DMS114 treated with DMSO at 0.1 percent for 48 hours (cell line): ENCODE data around the gene VIPR2.

Experiments used
- DNase-seq: peaks from one replicate; lab custom pipeline; 2025; ENCODE audit not compliant: unreplicated experiment; lab: John Stamatoyannopoulos, UW

VIPR2 gene

DNA sequence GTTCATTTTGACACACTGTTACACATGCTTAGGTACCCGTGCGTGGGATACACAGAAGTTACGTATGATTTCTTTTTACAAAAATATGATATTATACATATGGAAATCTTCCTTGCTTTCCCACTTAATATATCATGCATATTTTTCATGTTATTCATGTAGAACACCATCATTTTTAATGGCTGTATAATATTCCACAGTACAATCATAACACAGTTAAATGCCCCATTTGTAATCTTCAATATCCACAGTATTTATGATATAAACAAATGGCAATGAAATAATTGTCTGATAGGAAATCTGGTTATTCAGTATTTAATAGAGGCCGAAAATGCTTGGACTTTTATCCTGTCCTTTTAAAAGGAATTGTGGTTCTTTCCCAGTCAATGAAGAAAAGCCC, 23.2 kb downstream of the VIPR2 start:
- no peak for DNase-seq

DNA sequence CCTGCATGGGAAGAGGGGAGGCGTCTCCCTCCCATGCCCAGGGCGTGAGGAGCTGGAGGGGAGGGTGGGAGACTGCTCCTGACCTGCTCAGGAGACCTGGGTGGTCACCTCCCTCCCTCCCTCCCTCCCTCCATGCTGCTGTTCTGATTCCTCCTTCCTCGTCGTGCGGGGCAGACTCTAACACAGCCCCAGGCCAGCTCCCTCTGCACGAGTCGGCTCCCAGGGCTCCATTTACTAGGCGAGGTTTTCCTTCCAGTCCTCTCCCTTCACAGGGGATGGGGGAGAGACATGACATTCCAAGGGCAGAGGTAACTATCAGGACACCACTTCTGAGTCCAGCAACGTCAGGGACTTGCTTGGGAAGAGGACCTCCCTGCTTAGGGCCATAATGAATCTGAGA, 23.6 kb downstream of the VIPR2 start:
- DNase-seq, result no peak

DNA sequence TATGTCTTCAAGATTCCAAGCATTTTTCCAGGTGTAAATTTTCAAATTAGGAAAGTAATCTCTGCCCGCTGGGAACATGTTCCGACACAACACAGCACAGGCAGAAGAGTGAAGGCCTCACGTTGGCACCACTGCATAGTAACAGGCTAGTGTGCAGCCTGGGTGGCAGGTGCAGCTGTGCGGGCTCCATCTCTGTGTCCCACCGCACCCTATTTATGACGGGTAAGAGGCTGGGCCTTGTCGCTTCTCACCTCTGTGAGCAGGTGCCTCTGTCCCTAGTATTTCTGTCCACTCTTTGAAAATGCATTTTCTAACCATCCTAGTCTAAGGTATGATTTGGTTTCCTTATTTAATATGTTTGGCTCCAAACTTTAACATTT, 24.1 kb downstream of the VIPR2 start:
- no peak for DNase-seq

DNA sequence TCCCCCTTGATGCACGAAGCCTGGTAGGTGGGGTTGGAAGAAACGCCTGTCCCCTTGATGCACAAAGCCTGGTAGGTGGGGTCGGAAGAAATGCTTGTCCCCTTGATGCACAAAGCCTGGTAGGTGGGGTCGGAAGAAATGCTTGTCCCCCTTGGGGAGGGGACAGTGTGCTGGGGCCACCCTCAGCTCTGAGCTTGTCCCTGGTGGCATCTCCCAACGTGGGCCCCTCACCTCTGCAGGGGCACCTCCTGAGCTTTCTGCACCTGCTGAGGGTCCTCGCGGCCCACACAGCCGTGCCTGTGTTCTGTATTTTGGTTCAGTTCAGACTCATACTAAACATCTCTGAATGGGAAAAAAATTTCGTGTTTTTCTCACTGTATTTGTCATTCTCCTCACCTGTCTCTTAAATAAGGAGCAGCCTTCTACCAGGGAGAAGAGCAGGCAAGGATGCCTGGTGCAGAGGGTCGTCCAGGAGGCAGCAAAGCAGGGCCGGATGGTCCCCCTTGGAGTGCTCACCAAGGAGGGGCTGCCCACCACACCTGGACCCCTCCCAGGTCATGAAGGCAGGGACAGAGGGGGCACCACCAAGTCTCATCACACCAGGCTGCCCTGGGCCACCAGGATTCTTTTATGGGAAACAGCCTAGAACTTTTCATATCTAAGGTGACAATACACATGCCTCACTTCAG, 24.7 kb downstream of the VIPR2 start:
- no peak for DNase-seq

DNA sequence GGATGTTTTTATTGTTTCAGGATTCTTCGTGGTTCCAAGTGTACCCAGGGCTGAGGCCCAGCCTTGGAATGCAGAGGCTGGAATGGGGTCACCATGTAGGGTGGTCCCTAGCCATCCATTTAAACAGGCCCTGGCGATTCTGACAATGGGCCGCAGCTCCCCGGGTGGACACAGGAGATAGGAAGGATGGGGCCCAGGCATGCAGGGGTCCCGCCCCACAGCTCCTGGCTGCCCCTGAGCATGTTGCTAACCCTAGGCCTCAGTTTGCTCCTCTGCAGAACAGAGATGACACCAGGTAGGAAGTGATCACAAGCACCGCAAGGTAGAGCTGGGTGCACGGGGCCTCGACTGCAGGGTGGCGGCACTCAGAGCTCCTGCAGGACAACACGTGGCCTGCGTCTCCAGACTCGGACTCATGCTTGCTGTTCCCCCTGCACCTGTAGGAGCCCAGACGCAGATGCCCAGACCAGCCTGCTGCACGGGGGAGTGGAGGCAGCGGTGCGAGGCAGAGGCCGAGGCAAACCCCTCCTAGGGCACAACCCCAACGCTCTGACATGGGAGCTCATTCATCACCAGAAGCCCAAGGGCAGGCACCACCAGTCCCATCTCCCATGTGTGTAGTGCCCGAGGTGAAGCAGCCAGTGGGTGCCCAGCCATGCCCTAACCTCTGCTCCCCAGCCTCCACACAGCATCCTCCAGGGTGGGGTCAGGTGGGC, 25.5 kb downstream of the VIPR2 start:
- DNase-seq, result no peak

DNA sequence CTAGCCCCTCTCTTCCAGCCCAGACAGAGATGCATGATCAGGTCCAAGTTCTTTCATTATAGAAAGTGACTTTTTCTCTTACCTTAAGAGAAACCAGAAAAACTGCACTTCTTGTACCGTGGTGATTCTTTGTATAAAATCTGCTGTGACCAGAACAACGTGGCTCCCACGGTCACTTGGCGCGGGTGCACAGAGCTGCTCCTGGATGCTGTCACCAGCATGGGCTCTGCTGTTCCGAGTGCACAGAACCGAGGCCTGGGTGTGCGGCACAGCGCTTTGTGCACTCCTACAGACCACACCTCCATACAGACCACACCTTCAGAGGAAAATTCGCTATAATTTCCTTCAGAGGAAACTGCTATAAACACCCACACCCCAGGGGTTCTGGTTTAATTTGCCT, 26.0 kb downstream of the VIPR2 start:
- DNase-seq, result no peak

DNA sequence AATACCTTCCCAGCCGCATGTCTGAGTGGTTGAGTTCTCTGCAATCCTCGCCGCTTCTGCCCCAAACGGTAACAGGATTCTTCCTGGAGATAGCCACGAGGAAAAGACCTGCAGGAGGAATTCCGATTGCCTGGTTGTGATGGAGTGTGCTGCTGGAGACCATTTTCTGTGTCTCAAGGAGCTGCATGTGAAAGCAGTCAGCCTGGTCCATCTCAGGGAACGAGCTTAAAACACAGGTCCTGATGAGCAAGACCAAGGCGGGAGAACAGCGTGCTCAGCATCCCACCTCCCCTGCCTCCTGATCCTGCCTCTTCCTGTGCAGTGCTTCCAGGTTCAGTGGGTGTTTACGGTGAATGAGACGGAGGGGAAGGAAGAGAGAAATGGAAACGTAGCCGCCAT, 26.5 kb downstream of the VIPR2 start:
- DNase-seq, result no peak

DNA sequence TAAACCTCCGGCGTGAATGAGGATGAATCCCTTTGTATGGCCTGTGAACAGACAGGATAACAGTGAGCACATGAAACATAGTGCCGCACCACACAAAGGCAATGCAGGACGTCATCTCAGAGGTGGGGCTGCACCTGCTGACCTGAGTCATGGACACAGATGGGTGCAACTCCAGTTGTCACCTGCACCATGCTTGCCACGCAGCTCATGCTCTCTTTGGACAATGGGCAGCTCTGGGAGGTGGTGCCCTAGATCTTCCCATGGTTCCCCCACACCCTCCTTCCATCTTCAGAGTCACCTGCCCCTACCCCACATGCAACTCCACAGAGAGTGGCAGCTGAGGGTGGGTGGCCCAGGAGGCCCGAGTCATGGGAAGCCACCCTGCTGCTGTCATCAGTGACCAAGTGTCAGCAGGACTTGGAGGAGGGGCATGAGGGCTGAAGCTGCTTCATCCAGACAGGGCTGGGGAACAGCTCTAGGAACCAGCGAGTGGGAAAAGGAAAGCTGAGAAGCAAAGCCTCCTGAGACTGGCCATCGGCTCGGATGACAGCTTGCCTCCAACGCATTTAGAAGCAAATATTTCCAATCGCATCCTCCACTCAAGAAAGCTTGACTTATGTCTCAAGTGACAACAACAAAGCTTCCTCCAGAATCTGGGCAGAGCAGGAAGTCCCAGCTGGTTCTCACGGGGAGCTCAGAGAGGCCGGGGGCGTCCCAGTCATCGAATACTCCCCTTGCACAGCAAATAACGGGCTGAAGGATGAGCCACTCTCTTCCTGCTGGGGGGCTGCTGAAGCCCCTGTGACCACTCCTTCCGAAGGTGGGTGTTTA, 27.1 kb downstream of the VIPR2 start:
- no peak for DNase-seq

DNA sequence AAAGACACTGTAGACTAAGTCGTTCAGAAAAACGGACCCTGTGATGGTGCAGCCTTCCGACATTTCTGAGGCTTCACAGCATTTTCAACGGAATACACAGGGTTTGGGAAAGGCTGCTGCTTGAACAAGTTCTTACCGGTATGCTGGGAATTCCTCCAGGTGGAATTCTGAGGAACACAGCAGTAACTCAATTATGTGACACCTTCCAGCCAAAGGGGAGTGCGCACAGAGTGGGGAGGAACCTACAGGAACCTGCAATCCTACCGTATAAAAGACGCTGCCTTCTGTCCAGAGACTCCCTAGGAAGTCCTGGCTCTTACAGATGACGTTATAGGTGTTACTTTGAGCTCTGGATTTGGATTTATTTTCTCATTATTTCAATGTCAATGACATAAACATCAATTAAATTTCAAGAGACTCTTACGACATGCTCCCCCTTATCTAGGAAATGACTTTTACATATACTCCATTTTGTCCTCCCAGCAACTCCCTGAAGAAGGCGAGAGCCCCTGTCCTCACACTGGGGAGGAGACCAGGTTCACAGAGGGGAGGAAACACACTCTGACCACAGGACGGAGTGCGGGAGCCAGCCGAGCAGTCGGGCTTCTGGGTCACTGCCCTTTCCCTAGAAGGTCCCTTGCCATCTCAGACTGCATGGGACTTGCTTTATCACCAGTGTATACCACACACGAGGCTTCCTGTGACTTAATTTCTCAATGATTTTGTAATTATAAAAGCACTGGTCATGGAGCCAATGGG, 27.9 kb downstream of the VIPR2 start:
- no peak for DNase-seq

DNA sequence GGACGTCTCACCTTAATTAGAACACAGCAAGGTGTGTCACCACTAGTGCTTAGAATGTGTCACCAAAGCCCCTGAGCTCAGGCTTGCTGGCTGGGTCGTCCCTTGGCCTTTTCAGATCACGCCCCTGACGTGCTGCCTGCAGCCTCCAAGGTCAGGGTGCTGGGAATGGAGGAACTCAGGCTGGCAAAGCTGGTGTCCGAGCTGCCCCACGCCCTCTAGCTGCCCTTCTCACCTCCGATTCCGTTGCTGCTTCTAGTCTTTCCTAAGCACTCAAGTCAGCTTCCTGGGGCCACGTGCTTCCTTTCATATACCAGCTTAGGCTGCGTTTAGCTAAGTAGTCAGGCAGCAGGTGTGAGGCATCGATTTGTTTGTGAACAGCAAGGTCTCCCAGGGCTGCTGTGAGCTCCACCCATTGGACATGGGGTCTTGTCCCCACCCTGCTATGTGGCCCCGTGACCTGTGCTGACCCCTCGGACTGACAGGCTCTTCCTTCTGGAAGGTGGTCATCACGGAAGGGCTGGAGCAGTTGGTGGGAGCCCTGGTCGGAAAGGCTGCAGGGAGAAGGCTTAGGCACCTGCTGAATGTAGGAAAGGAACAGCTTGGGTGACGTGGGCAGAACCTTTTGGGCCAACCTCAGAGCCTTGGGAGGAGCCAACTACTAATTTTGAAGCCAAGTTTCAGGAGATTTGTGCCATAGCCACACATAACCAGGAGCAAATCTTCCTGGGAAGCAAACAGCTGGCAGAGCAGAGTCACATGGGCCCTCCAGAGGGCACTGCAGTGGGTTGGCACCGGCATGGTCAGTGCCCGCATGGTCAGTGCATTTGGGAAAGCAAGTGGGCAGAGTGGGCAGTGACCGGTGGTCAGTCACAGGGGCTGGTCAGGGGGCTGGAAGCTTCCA, 28.8 kb downstream of the VIPR2 start:
- no peak for DNase-seq

DNA sequence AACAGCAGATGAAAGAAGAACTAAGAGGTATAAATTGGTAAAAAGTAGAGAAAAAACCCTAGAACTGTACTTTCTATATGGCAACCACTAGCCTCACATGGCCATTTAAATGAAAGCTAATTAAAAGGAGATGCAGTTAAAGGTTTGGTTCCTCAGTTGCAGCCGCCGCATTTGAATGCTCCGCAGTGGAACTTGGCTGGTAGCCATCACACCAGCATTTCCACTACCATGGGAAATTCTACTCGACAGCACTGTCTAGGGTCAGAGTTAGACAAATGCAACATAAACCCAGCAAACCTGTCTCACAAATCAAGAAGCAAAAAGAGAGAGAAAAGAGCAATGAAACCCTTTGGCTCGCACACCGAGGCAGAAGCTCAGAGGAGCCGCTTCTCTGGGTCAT, 29.7 kb downstream of the VIPR2 start:
- DNase-seq, result no peak

DNA sequence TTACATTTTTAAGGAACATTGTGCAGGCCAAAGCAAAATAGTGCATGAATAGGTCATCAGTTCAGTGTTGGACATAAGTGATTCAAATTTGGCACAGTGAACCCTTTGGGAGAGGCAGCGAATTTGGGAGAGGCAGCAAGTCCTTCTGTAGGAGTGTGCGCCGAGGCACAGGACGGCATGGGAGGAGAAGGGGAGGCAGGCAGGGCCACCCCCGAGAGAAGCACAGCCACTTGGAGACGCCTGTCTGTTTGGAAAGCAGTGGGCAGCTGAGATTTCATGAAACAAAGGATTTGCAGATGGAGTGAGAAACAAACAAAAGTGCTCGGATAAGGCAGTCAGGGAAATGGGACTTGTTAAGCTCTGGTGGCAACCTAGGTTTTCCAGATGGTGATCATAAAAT, 30.6 kb downstream of the VIPR2 start:
- no peak for DNase-seq

DNA sequence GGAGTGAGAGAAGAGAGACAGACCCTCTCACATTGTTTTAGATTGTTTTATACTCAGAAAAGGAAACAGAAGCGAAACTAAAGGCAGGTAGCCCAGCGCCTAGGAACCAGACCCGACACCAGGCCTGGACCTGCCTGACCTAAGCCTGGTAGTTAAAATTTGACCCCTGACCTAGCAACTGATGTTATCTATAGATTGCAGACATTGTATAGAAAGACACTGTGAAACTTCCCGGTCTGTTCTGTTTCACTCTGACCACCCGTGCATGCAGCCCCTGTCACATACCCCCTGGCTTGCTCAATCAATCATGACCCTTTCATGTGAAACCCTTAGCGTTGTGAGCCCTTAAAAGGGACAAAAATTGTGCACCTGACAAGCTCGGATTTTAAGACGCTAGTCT, 31.6 kb downstream of the VIPR2 start:
- no peak for DNase-seq

DNA sequence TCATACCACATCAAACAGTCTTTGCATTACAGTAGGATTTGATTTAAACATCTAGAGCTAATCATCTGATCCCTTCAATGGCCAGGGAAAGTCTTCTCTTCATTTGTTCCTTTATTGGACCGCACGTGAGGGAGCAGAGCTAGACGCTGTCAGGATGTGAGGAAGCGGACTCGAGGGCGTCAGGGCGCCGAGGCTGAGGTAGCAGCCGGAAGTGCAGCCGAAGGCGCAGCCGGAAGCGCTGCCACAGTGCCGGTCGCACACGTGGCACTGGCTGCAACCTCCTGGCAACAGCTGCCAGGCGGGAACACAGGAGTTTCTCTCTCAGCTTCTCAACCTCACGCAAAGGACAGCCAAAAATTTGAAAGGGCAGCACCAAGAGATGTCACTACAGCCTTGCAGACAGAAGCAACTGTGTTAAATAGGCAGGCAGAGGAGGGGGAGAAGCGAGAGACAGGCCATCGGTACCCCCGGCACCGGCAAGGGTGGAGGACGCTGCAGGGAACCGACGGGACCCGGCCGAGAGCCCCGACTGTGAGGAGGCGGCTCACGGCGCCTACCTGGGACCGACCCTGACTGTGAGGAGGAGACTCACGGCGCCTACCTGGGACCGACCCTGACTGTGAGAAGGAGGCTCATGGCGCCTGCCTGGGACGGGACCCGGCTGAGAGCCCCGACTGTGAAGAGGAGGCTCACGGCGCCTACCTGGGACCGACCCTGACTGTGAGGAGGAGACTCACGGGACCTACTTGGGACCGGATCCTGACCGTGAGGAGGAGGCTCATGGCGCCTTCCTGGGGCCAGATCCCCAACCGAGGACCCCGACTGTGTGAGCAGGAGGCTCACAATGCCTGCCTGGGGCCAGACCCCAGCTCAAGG, 32.3 kb downstream of the VIPR2 start:
- DNase-seq, result no peak

DNA sequence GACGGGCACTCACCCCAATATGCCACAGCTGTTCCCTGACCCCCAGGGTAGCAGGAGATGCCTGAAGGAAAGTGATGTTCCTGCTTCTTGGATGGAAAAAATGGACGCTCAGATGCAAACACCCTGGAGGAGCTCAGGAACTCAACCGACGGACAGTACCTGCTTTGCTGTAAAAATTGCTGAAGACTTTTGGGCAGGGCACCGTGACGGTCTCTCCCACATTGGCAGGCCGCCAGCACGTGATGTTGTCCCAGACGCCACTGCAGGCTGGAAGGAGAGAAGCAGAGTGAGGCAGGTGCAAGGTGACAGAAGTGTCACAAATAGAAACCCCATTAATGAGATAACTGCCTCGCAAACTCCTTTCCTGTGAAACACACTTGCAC, 35.0 kb downstream of the VIPR2 start:
- DNase-seq, result no peak

DNA sequence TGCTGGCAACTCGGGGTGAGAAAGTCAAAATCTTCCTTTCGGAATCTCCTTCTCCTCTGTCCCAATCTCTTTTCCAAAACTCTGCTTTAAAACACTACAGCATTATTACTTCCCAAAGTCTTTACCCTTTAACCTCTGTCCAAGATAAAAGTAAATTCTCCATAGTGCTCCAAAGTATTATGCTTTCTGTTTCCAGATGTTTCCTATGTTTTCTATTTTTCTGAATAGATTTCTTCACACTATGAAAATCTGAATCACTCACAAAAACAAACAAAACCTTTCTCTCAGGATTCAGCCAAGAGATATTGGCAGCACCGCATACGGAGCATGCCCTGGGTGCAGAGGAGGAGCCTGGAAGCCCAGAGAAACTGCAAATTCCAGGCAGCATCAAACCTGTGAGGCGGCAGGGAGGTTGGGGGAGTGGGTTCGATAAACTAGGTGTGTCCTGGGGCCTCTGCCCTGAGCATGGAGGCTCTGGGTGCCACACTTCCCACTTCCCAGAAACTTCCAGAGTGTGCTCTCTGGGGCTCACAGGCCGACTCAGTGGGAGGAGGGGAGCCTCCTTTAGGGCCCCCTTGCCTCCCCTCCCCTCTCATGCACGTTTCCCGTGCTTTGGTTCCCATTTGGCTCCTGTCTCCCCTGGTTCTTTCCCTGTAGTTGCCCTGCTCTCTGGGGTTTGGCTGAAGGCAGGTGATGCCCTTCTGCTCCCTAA, 35.6 kb downstream of the VIPR2 start:
- no peak for DNase-seq

DNA sequence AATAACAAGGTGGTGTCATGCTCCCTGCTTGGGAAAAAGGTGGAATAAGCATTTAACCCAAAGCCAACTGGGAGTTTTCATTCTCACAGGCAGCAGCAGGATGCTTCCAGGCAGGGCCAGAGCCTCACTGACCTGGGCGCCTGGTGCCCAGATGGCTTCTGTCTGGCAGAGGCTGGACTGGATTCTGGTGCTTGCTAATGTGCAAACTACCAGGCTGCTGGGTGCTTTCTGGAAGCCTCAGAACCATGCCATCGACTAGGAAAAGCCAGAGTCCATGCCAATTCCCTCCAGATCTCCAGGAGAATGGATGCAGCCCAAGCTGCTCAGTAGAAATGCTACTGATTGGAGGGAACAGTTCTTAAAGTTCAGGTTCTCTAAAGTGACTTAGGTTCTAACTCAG, 36.2 kb downstream of the VIPR2 start:
- no peak for DNase-seq

DNA sequence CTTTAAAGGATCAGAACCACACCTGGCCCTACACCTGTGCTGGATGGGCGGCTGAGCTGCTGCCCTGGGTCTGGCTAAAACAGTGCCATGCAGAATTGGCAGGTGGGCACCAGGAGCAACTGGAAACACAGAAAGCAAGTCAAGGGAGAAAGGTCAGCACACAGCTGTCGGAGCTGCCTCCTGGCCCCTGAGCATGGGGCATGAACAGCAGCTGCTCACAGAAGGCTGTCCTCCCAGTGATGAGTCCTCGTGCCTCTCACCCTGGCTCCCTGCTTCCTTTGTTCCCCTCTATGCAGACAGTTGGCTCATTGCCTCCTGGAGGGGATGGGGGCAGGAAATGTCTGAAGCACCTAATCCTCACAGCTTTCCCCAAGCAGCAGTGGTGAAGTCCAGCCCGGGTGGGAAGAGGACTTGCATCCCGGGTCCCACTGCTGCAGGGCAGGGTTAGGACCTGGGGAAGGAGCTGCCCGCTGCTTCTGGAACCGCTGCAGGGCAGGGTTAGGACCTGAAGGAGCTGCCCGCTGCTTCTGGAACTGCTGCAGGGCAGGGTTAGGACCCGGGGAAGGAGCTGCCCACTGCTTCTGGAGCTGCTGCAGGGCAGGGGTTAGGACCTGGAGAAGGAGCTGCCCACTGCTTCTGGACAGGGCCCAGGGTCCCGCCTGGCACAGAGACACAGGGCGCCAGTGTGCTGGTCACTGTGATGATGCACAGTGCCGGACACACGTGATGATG, 37.3 kb downstream of the VIPR2 start:
- no peak for DNase-seq
